Measurements from ENCODE around the gene ADH5.
"Not testable (repeated sequence)": the region's sequence is repeated elsewhere in the genome, so short reads cannot be mapped to it uniquely, and the experiment has no call there.

Gene ADH5

GRCh38 chr4:99088481-99089365 is at the start of gene ADH5:
TSS of gene ADH5 (minus strand) at chr4:99088788. CDS start at chr4:99088700, 88 bp downstream.
- peak; percentile 81 for DNase-seq

GRCh38 chr4:99136329-99136728 is 47.7 kb upstream of the ADH5 start:
- DNase-seq: no peak

- DNase-seq: no peak
Observed at GRCh38 chr4:99135541-99136162, 47.1 kb upstream of the ADH5 start.

GRCh38 chr4:99134586-99134985 is 46.0 kb upstream of the ADH5 start:
- no peak for DNase-seq

GRCh38 chr4:99131378-99131777 is 42.8 kb upstream of the ADH5 start:
- no peak for DNase-seq

GRCh38 chr4:99126376-99126775 is 37.8 kb upstream of the ADH5 start:
- no peak for DNase-seq

- DNase-seq: no peak
Observed at GRCh38 chr4:99121008-99121407, 32.4 kb upstream of the ADH5 start.

GRCh38 chr4:99120501-99120900 is 31.9 kb upstream of the ADH5 start:
- no peak for DNase-seq

- DNase-seq: no peak
Observed at GRCh38 chr4:99117876-99118693, 29.5 kb upstream of the ADH5 start.

GRCh38 chr4:99117122-99117841 is 28.7 kb upstream of the ADH5 start:
- not testable (repeated sequence) for DNase-seq

GRCh38 chr4:99109286-99109685 is 20.7 kb upstream of the ADH5 start:
- not testable (repeated sequence) for DNase-seq

- DNase-seq: no peak
Observed at GRCh38 chr4:99104153-99104552, 15.6 kb upstream of the ADH5 start.

GRCh38 chr4:99103166-99103565 is 14.6 kb upstream of the ADH5 start:
- DNase-seq: no peak

- DNase-seq: no peak
Observed at GRCh38 chr4:99102634-99103033, 14.0 kb upstream of the ADH5 start.

GRCh38 chr4:99100876-99101275 is 12.3 kb upstream of the ADH5 start:
- DNase-seq: no peak

- not testable (repeated sequence) for DNase-seq
Observed at GRCh38 chr4:99099814-99100213, 11.2 kb upstream of the ADH5 start.

GRCh38 chr4:99099311-99099710 is 10.7 kb upstream of the ADH5 start:
- no peak for DNase-seq

- not testable (repeated sequence) for DNase-seq
Observed at GRCh38 chr4:99091841-99092240, 3.3 kb upstream of the ADH5 start.

GRCh38 chr4:99091216-99091575 is 2.6 kb upstream of the ADH5 start:
- DNase-seq: no peak

- no peak for DNase-seq
Observed at GRCh38 chr4:99090481-99091215, 2.1 kb upstream of the ADH5 start.

- DNase-seq: no peak
Observed at GRCh38 chr4:99088023-99088449, 552 bp downstream of the ADH5 start.

- DNase-seq: no peak
Observed at GRCh38 chr4:99084595-99084994, 4.0 kb downstream of the ADH5 start.
